Esophagus squamous epithelium (tissue), 4 donors: Measurements from ENCODE around the gene C1orf21.

Experiments
- POLR2A ChIP-seq, 4 donors: fragments of 450-650 bp; IDR thresholded peaks; one replicate each; pipeline ENCODE4 v1.6.1; 2017; ENCODE audit warnings: antibody characterized with exemption in 4 of 4, mild to moderate bottlenecking in 4 of 4, moderate library complexity in 3 of 4
- TF ChIP-seq, protein P1 (sequence below), 6 experiments: fragments of 450-650 bp in 4 of 6; fragments of 200-600 bp in 2 of 6; sonication (generic) in 2 of 6; IDR thresholded peaks; one replicate each; pipeline ENCODE4 v1.5.1; 2016 to 2019; ENCODE audit warnings: antibody characterized with exemption in 6 of 6, mild to moderate bottlenecking in 4 of 6, moderate library complexity in 4 of 6

- no peak for TF ChIP-seq POLR2A (IDR thresholded peaks at IDR 0.05)
- TF ChIP-seq, protein P1, sequence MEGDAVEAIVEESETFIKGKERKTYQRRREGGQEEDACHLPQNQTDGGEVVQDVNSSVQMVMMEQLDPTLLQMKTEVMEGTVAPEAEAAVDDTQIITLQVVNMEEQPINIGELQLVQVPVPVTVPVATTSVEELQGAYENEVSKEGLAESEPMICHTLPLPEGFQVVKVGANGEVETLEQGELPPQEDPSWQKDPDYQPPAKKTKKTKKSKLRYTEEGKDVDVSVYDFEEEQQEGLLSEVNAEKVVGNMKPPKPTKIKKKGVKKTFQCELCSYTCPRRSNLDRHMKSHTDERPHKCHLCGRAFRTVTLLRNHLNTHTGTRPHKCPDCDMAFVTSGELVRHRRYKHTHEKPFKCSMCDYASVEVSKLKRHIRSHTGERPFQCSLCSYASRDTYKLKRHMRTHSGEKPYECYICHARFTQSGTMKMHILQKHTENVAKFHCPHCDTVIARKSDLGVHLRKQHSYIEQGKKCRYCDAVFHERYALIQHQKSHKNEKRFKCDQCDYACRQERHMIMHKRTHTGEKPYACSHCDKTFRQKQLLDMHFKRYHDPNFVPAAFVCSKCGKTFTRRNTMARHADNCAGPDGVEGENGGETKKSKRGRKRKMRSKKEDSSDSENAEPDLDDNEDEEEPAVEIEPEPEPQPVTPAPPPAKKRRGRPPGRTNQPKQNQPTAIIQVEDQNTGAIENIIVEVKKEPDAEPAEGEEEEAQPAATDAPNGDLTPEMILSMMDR (IDR thresholded peaks at IDR 0.05), result no peak
Measured at GRCh38 chr1:184507604-184508280, 120.9 kb downstream of the C1orf21 start.
